HG03378 (cell line): ENCODE results near the gene TTC28.
"Not testable (repeated sequence)": the region's sequence is repeated elsewhere in the genome, so short reads cannot be mapped to it uniquely, and the experiment has no call there.

ENCODE experiments used
- ATAC-seq: cut with Tn5 transposase; IDR thresholded peaks from one replicate; pipeline ENCODE4 v1.9.1; 2021; ENCODE audit warnings: mild to moderate bottlenecking, moderate library complexity; ENCODE audit not compliant: unreplicated experiment

The TTC28 gene

GRCh38 chr22:28239941-28240340 is 439.7 kb downstream of the TTC28 start:
- ATAC-seq: no peak

- no peak for ATAC-seq
Measured at GRCh38 chr22:28237783-28238182, 441.9 kb downstream of the TTC28 start.

- no peak for ATAC-seq
Measured at GRCh38 chr22:28237112-28237511, 442.5 kb downstream of the TTC28 start.

GRCh38 chr22:28232204-28232603 is 447.4 kb downstream of the TTC28 start:
- ATAC-seq: no peak

GRCh38 chr22:28231441-28231840 is 448.2 kb downstream of the TTC28 start:
- no peak for ATAC-seq

GRCh38 chr22:28230671-28231070 is 449.0 kb downstream of the TTC28 start:
- no peak for ATAC-seq

GRCh38 chr22:28229566-28230485 is 449.8 kb downstream of the TTC28 start:
- no peak for ATAC-seq

- ATAC-seq: no peak
Measured at GRCh38 chr22:28223826-28224225, 455.8 kb downstream of the TTC28 start.

- no peak for ATAC-seq
Measured at GRCh38 chr22:28222976-28223745, 456.5 kb downstream of the TTC28 start.

- no peak for ATAC-seq
Measured at GRCh38 chr22:28222571-28222970, 457.1 kb downstream of the TTC28 start.

GRCh38 chr22:28222052-28222451 is 457.6 kb downstream of the TTC28 start:
- no peak for ATAC-seq

- no peak for ATAC-seq
Measured at GRCh38 chr22:28220626-28221363, 458.8 kb downstream of the TTC28 start.

- no peak for ATAC-seq
Measured at GRCh38 chr22:28217277-28217676, 462.4 kb downstream of the TTC28 start.

GRCh38 chr22:28214750-28215149 is 464.9 kb downstream of the TTC28 start:
- not testable (repeated sequence) for ATAC-seq

- ATAC-seq: not testable (repeated sequence)
Measured at GRCh38 chr22:28209457-28209856, 470.2 kb downstream of the TTC28 start.

- no peak for ATAC-seq
Measured at GRCh38 chr22:28208787-28209186, 470.9 kb downstream of the TTC28 start.

- no peak for ATAC-seq
Measured at GRCh38 chr22:28208036-28208435, 471.6 kb downstream of the TTC28 start.

- ATAC-seq: no peak
Measured at GRCh38 chr22:28207281-28208030, 472.2 kb downstream of the TTC28 start.

- no peak for ATAC-seq
Measured at GRCh38 chr22:28205926-28206325, 473.7 kb downstream of the TTC28 start.

- ATAC-seq: no peak
Measured at GRCh38 chr22:28204382-28204781, 475.3 kb downstream of the TTC28 start.
